NB4 (cell line): ENCODE results near the gene SRC.

Experiments used
- CTCF ChIP-seq: IDR thresholded peaks from one replicate; pipeline ENCODE4 v1.5.1; 2012; ENCODE audit warnings: low read depth, low read length
- POLR2A ChIP-seq: IDR thresholded peaks from 2 replicates; pipeline ENCODE4 v1.6.1; 2011; ENCODE audit warnings: mild to moderate bottlenecking; ENCODE audit not compliant: insufficient read length; ENCODE audit errors: extremely low read depth

GRCh38 chr20:37354210-37355195 lies 8.6 kb downstream of the SRC start:
- TF ChIP-seq CTCF (no peak), POLR2A (no peak)
